ENCODE data around the gene ADAMTS12. TPM values are rescaled to one million over a fixed set of nuclear protein-coding genes. Genes with fewer than 3 reads are reported as not detected.

The ADAMTS12 gene
- total RNA-seq, 4 donors from 2014 or later = 0.60 to 4.1 (median 1.3) TPM

DNA sequence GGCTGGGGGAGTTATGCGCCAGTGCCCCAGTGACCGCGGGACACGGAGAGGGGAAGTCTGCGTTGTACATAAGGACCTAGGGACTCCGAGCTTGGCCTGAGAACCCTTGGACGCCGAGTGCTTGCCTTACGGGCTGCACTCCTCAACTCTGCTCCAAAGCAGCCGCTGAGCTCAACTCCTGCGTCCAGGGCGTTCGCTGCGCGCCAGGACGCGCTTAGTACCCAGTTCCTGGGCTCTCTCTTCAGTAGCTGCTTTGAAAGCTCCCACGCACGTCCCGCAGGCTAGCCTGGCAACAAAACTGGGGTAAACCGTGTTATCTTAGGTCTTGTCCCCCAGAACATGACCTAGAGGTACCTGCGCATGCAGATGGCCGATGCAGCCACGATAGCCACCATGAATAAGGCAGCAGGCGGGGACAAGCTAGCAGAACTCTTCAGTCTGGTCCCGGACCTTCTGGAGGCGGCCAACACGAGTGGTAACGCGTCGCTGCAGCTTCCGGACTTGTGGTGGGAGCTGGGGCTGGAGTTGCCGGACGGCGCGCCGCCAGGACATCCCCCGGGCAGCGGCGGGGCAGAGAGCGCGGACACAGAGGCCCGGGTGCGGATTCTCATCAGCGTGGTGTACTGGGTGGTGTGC is 44.7 kb upstream of the ADAMTS12 start, which contains the start of gene RXFP3:
TSS of gene RXFP3 (plus strand) at position 6 of the 636 bp plus-strand sequence. CDS start at position 361, 355 bp downstream.
- H3K4me1 ChIP-seq = peaks cover 0 to 12% (median 7%) of the 10 kb centered on the region in 4 donors
- no peaks in the 10 kb centered on the region for H3K9me3 ChIP-seq
- H3K4me3 ChIP-seq = peak within 1 kb of the TSS in 1 of 4 donors; percentile 35
- no peaks in the 10 kb centered on the region for H3K36me3 ChIP-seq
- intact Hi-C loops (cut with DNase I; ENCODE audit: low total_unique reads) = loop anchor here (10.0 kb wide), 1 partner anchor 502 kb away; no protein-coding TSS in a partner anchor
- no peak for TF ChIP-seq POLR2AphosphoS5 (IDR thresholded peaks at IDR 0.05)
- no peak for TF ChIP-seq POLR2A (IDR thresholded peaks at IDR 0.05)
- TF ChIP-seq, protein P1, sequence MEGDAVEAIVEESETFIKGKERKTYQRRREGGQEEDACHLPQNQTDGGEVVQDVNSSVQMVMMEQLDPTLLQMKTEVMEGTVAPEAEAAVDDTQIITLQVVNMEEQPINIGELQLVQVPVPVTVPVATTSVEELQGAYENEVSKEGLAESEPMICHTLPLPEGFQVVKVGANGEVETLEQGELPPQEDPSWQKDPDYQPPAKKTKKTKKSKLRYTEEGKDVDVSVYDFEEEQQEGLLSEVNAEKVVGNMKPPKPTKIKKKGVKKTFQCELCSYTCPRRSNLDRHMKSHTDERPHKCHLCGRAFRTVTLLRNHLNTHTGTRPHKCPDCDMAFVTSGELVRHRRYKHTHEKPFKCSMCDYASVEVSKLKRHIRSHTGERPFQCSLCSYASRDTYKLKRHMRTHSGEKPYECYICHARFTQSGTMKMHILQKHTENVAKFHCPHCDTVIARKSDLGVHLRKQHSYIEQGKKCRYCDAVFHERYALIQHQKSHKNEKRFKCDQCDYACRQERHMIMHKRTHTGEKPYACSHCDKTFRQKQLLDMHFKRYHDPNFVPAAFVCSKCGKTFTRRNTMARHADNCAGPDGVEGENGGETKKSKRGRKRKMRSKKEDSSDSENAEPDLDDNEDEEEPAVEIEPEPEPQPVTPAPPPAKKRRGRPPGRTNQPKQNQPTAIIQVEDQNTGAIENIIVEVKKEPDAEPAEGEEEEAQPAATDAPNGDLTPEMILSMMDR (IDR thresholded peaks at IDR 0.05) = no peak
- DNase-seq = no peak
- H3K27ac ChIP-seq = no peak within 1 kb of the TSS
- WGBS, 2 donors (ENCODE audit: low coverage in 1 of 2) = 20 to 34% methylated on average over 1 to 33 of the region's 45 CpGs
- H3K27me3 ChIP-seq = peaks cover 59% of the 10 kb centered on the region
- in situ Hi-C loops (cut with MboI; ENCODE audit: low pct_ligation_motif_present in 1 of 4, low pct_unique_long_range_greater_than_20kb in 1 of 4, low sequenced_read_pairs in 3 of 4) = loop anchor here in 3 of 4 donors (10.0 to 25.0 kb wide), 3 partner anchors 474 to 502 kb away; partner anchors contain the start of gene TARS1 (in 1 of the 3)

DNA sequence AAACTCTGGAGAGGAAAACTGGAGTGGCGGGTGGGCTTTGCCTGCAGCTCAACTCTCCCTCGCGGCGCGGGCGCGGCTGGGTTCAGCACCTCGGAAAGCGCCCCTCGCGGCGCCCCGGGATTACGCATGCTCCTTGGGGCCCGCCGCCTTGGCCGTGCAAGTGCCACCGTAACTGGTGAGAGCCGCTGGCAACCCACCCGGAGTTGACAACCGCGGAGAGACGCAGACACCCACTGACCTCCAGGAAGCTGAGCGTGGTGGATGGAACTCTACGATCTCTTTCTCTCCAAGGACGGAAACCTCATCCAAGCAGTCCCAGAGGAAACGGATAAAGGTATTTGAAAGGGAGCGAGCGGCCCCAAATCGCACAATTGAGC is 44.2 kb upstream of the ADAMTS12 start:
- H3K36me3 ChIP-seq = no peaks in the 10 kb centered on the region
- no peak overlapping the region for H3K27ac ChIP-seq
- intact Hi-C loops (cut with DNase I; ENCODE audit: low total_unique reads) (loop anchor here (10.0 kb wide), 1 partner anchor 501 kb away; no protein-coding TSS in a partner anchor), in situ Hi-C loops (cut with MboI; ENCODE audit: low pct_ligation_motif_present in 1 of 4, low pct_unique_long_range_greater_than_20kb in 1 of 4, low sequenced_read_pairs in 3 of 4) (loop anchor here in 3 of 4 donors (10.0 to 25.0 kb wide), 3 partner anchors 474 to 501 kb away; partner anchors contain the start of gene TARS1 (in 1 of the 3))
- H3K9me3 ChIP-seq = no peaks in the 10 kb centered on the region
- peak overlapping the region in 1 of 4 donors; percentile 35 for H3K4me3 ChIP-seq
- peaks cover 54% of the 10 kb centered on the region for H3K27me3 ChIP-seq
- H3K4me1 ChIP-seq = peaks cover 0 to 12% (median 7%) of the 10 kb centered on the region in 4 donors
- DNase-seq = peak; percentile 15
- no peak for TF ChIP-seq POLR2AphosphoS5 (IDR thresholded peaks at IDR 0.05)
- no peak for TF ChIP-seq EP300 (IDR thresholded peaks at IDR 0.05; ENCODE audit: low read depth)
- TF ChIP-seq POLR2A (IDR thresholded peaks at IDR 0.05) = no peak
- TF ChIP-seq, protein P1 (IDR thresholded peaks at IDR 0.05) = peak in 4 of 5 experiments; percentile 20 to 35 (median 26)
- WGBS, 2 donors (ENCODE audit: low coverage in 1 of 2) = 22% methylated on average over 21 of the region's 30 CpGs; no CpG with 5 or more reads in 1 of the 2 donors

DNA sequence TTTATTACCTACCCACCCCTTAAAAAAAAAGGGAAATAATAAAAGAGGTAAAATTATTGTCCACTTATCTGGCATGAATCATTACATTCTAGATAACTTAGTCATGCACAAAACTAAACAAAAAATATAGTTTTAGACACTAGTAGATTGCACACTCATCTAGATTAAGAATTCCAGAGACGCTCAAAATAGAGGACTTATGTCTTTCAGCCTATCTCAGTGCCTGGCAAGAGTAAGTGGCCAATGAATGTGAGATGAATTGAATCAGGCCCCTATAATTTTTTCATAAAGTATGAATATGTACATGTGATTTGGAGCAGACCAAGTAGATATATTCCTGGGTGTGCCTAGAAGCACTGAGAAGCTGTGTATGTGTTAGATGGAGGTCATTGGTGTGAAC is 42.4 kb upstream of the ADAMTS12 start:
- no peak for DNase-seq
- Histone ChIP-seq H3K27ac (no peak overlapping the region), H3K9me3 (no peaks in the 10 kb centered on the region), H3K4me3 (no peak overlapping the region), H3K4me1 (peaks cover 0 to 12% (median 7%) of the 10 kb centered on the region in 4 donors), H3K36me3 (no peaks in the 10 kb centered on the region), H3K27me3 (peaks cover 39% of the 10 kb centered on the region)
- in situ Hi-C loops (cut with MboI; ENCODE audit: low pct_ligation_motif_present in 1 of 4, low pct_unique_long_range_greater_than_20kb in 1 of 4, low sequenced_read_pairs in 3 of 4) (loop anchor here in 3 of 4 donors (10.0 to 25.0 kb wide), 3 partner anchors 472 to 499 kb away; partner anchors contain the start of gene TARS1 (in 1 of the 3)), intact Hi-C loops (cut with DNase I; ENCODE audit: low total_unique reads) (loop anchor here (10.0 kb wide), 1 partner anchor 499 kb away; no protein-coding TSS in a partner anchor)
- 50 to 60% methylated on average over 1 of the region's 1 CpG for WGBS, 2 donors (ENCODE audit: low coverage in 1 of 2)
- TF ChIP-seq POLR2A (IDR thresholded peaks at IDR 0.05) = no peak
- no peak for TF ChIP-seq POLR2AphosphoS5 (IDR thresholded peaks at IDR 0.05)
- TF ChIP-seq, protein P1 (IDR thresholded peaks at IDR 0.05) = no peak
- no peak for TF ChIP-seq EP300 (IDR thresholded peaks at IDR 0.05; ENCODE audit: low read depth)

DNA sequence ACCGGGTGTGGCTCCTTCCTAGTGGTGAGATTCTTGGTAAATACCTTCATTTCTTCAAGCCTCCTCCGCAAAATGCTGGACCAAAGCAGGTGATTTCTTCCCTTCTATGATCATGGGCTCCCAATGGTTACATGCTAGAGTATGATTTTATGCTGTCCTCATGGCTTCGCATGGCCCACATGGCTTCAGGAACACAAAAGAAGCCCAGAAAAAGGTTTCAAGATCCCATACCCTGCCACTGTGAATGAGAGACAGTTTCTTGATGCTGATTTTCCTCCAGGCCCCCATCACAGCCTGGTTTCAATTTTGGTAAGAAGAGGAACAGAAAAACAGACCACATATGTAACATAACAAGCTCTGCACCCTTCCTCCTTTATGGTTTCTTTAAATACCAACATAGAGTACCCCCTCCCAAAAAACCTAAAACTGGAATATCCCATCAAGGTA is 42.0 kb upstream of the ADAMTS12 start:
- Histone ChIP-seq H3K27ac (no peak overlapping the region), H3K4me3 (no peak overlapping the region), H3K27me3 (peaks cover 34% of the 10 kb centered on the region), H3K4me1 (peaks cover 0 to 12% (median 7%) of the 10 kb centered on the region in 4 donors), H3K9me3 (no peaks in the 10 kb centered on the region), H3K36me3 (no peaks in the 10 kb centered on the region)
- TF ChIP-seq EP300 (IDR thresholded peaks at IDR 0.05; ENCODE audit: low read depth) (no peak), POLR2AphosphoS5 (IDR thresholded peaks at IDR 0.05) (no peak), POLR2A (IDR thresholded peaks at IDR 0.05) (no peak)
- TF ChIP-seq, protein P1 (IDR thresholded peaks at IDR 0.05) = no peak
- 83% methylated on average over 2 to 3 of the region's 3 CpGs for WGBS, 2 donors (ENCODE audit: low coverage in 1 of 2)
- intact Hi-C loops (cut with DNase I; ENCODE audit: low total_unique reads) (loop anchor here (10.0 kb wide), 1 partner anchor 499 kb away; no protein-coding TSS in a partner anchor), in situ Hi-C loops (cut with MboI; ENCODE audit: low pct_ligation_motif_present in 1 of 4, low pct_unique_long_range_greater_than_20kb in 1 of 4, low sequenced_read_pairs in 3 of 4) (loop anchor here in 3 of 4 donors (10.0 to 25.0 kb wide), 3 partner anchors 471 to 499 kb away; partner anchors contain the start of gene TARS1 (in 1 of the 3))
- no peak for DNase-seq

All from transverse colon (tissue), 4 donors.